GM12891 (cell line): ENCODE data around the gene CMIP.
A peak's percentile ranks its signal among the peaks of the same experiment; 100 is the strongest.

Experiments
- DNase-seq: peaks from one replicate; pipeline ENCODE4 v3.0.0; 2011; ENCODE audit warnings: low spot score; ENCODE audit not compliant: insufficient read length
- FAIRE-seq: peaks from 2 replicates; lab custom pipeline; 2011; peaks lifted over from hg19 to GRCh38; lab: Jason Lieb, UNC
- PAX5 ChIP-seq: IDR thresholded peaks from 2 replicates; pipeline ENCODE4 v1.6.1; 2011; ENCODE audit warnings: low read length, moderate library complexity, mild to moderate bottlenecking; ENCODE audit not compliant: insufficient read depth, severe bottlenecking
- POLR2A ChIP-seq: IDR thresholded peaks from 2 replicates; pipeline ENCODE4 v1.6.1; 2011; ENCODE audit warnings: low read depth, low read length, control low read depth
- POLR2AphosphoS5 ChIP-seq: IDR thresholded peaks from 2 replicates; pipeline ENCODE4 v1.6.1; 2011; ENCODE audit warnings: low read depth, low read length, control low read depth
- POU2F2 ChIP-seq: IDR thresholded peaks from 2 replicates; pipeline ENCODE4 v1.6.1; 2011; ENCODE audit warnings: low read depth, mild to moderate bottlenecking, control low read depth, low read length, moderate library complexity
- SPI1 ChIP-seq: IDR thresholded peaks from 2 replicates; pipeline ENCODE4 v1.6.1; 2011; ENCODE audit warnings: low read depth, low read length, control low read depth
- TAF1 ChIP-seq: IDR thresholded peaks from 2 replicates; pipeline ENCODE4 v1.6.1; 2011; ENCODE audit warnings: low read depth, low read length, control low read depth

Gene CMIP

DNA sequence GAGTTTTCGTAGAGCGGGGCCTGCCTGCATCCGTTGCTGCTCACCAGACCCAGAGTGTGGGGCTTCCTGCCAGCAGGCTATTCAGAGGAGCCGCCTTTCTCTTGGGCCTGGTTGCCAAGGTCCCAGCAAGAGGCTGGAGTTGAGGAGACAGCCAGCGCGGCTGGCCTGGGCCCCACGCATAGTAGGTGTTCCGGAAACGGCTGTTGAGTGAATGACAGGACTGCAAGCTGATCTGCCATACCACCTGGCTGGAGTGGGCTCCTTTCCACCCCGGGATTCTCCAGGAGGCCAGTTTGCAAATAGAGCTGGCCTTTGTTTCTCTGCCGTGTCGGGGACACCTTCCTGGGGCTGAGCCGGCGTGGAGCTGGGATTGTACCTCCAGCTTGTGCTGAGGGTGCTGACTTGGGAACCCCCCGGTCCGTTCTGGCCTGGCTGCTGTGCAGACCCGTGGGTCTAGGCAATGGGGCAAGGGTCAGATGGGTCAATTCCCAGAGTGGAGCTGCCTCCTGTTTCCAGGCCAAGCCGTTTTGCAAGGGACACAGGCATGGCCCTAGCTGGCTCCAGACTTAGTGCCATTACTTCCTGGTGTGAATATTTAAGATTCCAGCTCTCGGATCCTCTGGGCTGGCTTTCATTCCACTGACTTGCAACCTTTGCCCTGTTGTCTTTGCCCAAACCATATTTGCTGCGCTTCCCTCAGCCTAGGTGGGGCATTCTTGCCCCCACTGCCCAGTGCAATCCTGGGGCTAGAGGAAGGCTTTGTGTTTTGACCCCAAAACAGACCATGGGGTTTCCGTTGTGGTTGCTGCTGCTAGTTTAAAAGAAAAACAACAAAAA, 68.8 kb downstream of the CMIP start:
- TF ChIP-seq POLR2AphosphoS5 (no peak), TAF1 (no peak), SPI1 (no peak), POU2F2 (no peak), PAX5 (no peak), POLR2A (no peak)
- FAIRE-seq (peak; percentile 54), DNase-seq (peak; percentile 44)

DNA sequence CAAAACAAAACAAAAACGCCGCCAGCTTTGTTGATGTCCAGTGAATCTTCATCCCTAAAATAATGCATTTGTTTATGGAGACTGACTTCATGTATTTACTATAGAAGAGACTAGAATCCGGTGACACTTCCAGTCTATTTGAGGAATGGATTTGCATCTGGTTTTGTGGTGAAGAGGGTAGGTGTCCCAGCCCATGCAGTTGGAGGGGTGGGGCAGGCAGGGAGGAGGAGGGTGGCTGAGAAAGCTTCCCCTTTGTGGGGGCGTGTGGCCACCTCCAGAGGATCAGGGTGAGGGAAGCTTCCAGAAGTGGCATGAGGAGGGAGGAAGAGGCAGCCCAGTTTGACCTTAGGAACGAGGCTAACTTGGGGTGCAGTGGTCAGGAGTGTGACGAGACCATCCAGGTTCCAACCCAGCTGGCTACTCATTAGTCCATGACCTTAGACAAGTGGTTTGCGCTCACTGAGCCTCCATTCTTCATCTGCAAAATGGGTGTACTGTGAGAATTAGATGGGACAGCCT, 69.5 kb downstream of the CMIP start:
- FAIRE-seq, result peak; percentile 85
- DNase-seq, result no peak

DNA sequence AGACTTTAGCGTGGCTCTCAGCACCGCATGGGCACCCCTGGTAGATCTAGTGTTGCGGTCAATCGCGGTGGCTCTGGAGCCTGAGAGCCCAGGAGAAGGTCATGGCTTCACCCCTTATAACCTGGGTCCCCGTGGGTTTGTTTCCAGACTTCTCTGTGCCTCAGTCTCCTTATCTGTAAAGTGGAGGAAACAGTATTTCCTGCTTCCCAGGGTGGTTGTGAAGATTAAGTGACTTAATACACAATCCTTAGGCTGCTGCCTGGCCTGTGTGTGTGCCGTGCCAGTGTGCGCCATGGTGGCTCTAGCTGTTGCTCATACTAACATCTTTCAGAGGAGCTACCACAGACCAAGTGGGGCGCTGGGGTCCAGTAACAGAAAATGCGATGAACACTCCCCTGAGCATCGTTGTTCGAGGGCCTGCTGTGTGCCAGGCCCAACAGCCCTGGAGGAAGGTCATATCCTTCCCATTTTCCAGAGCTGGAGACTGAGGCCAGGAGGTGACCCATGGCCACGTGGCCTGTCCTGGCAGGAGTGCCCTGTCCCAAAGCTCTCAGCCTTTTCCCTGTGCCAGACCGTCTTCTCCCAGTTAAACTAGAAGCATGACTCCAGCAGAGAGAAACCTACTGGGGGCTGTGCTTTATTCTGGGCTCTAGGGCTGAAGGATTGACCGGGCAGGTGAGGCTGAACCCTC, 70.1 kb downstream of the CMIP start:
- no peak for FAIRE-seq
- DNase-seq, result no peak
- TF ChIP-seq POLR2AphosphoS5 (no peak), PAX5 (no peak), POLR2A (no peak), TAF1 (no peak), POU2F2 (no peak), SPI1 (no peak)

More for the DNA sequence above, 69.5 kb downstream of the CMIP start:
- TF ChIP-seq PAX5 (no peak), POLR2AphosphoS5 (no peak), TAF1 (no peak), SPI1 (no peak), POLR2A (no peak), POU2F2 (peak; percentile 94; the same call in 1 of the 2 replicates)

DNA sequence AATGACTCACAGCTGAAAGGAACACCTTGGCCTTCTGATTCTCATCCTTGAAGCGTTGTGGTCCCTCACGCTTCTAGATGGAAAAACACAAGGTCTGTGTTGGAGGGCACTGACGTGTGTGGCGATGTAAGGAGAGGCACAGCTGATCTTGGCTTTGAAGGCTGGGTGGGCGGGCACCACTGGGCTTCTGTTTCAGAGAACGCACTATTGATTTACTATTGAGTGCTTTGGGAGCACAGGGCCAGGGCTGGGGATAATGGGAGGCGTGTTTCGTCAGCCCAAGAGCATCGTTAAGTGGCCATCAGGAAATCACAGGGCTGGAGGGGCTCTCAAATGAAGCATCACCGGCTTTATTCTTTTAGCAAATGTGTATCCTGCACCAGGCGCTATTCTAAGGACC, 70.7 kb downstream of the CMIP start:
- no peak for FAIRE-seq
- TF ChIP-seq SPI1 (no peak), PAX5 (no peak), TAF1 (no peak), POU2F2 (no peak), POLR2A (no peak), POLR2AphosphoS5 (no peak)

DNA sequence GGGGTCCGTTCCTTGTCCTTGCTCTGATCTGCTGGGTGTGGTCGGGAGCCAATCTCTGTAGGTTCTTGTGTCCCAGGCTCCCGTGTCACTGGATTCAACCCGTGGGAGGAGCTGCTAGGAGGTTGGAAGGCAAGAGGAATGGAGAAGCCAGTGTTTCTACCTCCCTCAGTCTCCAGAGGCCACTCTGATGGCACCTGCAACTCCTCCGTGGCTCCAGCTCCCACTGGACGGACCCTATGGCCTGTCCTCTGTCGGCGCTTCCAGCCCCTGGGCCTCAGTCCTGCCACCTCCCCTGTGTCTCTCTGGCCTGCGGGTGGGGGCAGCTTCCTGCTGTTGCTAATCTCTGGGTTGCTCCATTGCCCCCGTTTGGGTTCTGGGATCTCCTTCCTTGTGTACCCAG, 71.1 kb downstream of the CMIP start:
- DNase-seq, result no peak
- TF ChIP-seq POU2F2, result no peak
- no peak for TF ChIP-seq SPI1
- no peak for TF ChIP-seq POLR2A
- no peak for TF ChIP-seq TAF1
- TF ChIP-seq POLR2AphosphoS5, result no peak
- TF ChIP-seq PAX5, result no peak
- no peak for FAIRE-seq

More for the DNA sequence above, 70.7 kb downstream of the CMIP start:
- DNase-seq, result no peak

DNA sequence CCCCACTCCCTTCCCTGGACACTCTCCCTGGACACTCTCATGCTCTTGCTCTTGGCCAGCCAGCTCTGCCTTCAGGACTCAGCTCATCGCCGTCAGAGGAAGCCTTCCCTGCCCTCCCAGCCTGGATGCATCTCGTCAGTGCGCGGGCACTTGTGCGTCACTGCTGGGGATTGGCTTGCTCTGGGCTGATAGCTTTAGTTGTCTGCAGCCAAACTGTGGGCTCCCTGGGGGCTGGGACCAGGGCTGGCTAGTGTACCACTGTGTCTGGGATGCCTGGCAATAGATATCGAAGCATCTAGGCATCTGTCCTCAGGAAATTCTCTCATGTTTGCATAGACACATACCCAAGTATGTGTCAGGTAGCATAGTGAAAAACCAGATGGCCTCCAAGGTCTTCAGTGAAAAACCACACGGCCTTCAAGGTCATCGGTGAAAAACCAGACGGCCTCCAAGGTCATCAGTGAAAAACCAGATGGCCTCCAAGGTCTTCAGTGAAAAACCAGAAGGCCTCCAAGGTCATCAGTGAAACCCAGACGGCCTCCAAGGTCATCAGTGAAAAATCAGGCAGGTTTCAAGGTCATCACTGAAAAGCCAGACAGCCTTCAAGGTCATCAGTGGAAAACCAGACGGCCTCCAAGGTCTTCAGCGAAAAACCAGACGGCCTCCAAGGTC, 72.0 kb downstream of the CMIP start:
- no peak for DNase-seq
- FAIRE-seq, result no peak
- TF ChIP-seq TAF1 (no peak), SPI1 (no peak), POU2F2 (no peak), PAX5 (no peak), POLR2AphosphoS5 (no peak), POLR2A (no peak)

DNA sequence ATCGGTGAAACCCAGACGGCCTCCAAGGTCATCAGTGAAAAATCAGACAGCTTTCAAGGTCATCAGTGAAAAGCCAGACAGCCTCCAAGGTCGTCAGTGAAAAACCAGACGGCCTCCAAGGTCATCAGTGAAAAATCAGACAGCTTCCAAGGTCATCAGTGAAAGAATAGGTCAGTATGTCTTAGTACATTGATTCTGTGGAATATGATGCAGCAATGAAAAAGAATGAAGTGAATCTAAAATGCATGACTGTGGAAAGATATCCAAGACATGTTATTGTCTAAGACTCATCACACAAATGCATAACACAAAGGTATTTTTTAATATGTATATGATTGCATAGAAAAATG, 72.5 kb downstream of the CMIP start:
- DNase-seq (no peak), FAIRE-seq (no peak)
- TF ChIP-seq POLR2A, result no peak
- no peak for TF ChIP-seq PAX5
- TF ChIP-seq POU2F2, result no peak
- no peak for TF ChIP-seq TAF1
- TF ChIP-seq POLR2AphosphoS5, result no peak
- TF ChIP-seq SPI1, result no peak

DNA sequence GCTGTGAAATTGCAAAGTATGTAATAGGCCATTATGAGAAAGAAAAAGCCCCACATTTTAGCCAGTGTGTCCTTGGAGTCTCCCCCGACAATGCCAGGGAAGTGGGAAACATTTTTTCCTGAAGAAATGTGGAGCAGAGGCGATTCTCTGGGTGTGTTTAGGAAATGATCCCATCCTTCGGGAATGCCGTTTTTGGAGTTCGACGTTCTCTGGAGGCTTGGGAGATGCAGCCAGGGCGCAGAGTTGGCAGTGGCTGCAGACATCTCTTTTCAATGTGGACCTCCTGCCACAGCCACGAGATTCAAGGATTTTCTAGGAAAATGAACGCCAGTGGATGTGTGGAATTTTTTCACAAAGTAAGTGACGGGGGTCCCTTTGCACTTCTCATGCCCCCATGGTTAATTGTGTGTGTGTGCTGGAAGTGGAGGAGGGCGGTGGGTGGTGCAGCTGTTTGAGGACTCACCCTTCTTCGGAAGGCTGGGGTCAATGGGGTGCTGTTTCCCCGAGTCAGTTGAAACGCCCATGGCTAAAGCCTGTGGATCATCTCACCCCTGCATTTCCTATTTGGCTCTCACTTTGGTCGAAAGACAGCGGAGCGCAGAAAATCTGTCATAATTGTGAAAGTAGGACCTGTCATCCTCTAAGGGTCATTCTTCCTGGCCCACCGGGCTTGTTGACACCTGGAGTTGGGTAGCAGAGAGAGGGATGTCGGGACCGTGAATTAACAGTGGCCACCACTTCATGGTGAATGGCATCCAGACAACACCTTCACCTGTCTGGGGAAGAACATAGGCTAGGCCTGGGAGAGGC, 73.2 kb downstream of the CMIP start:
- TF ChIP-seq POU2F2, result no peak
- no peak for TF ChIP-seq POLR2AphosphoS5
- TF ChIP-seq PAX5, result no peak
- TF ChIP-seq SPI1, result no peak
- TF ChIP-seq POLR2A, result no peak
- TF ChIP-seq TAF1, result no peak
- FAIRE-seq (no peak), DNase-seq (no peak)
